GM21423 (cell line): ENCODE data around the gene TDP1.

Experiments used
- ATAC-seq: cut with Tn5 transposase; IDR thresholded peaks from one replicate; pipeline ENCODE4 v1.9.1; 2021; ENCODE audit warnings: mild to moderate bottlenecking, moderate library complexity; ENCODE audit not compliant: unreplicated experiment

TDP1 gene

GRCh38 chr14:89936654-89937185 lies 19.0 kb upstream of the TDP1 start:
- no peak for ATAC-seq

- ATAC-seq = no peak
These were observed 13.8 kb upstream of the TDP1 start for GRCh38 chr14:89941830-89942377.

GRCh38 chr14:89947344-89947743 lies 8.4 kb upstream of the TDP1 start:
- no peak for ATAC-seq

- ATAC-seq = no peak
These were observed 3.2 kb upstream of the TDP1 start for GRCh38 chr14:89952576-89952975.

GRCh38 chr14:89953602-89954001 lies 2.1 kb upstream of the TDP1 start:
- no peak for ATAC-seq

GRCh38 chr14:89954070-89955021 lies 1.4 kb upstream of the TDP1 start, which contains the start of gene EFCAB11:
Gene EFCAB11 (minus strand): TSS chr14:89954730. CDS start chr14:89954660, 70 bp downstream.
- peak; percentile 79 for ATAC-seq

GRCh38 chr14:89955022-89955744 lies 544 bp upstream of the TDP1 start:
- ATAC-seq = peak; percentile 10

- no peak for ATAC-seq
These were observed 908 bp downstream of the TDP1 start for GRCh38 chr14:89956661-89957009.

GRCh38 chr14:89957376-89957775 lies 1.6 kb downstream of the TDP1 start:
- ATAC-seq = no peak

GRCh38 chr14:89957791-89958190 lies 2.1 kb downstream of the TDP1 start:
- no peak for ATAC-seq

- ATAC-seq = no peak
These were observed 3.2 kb downstream of the TDP1 start for GRCh38 chr14:89958966-89959365.

- ATAC-seq = no peak
These were observed 4.2 kb downstream of the TDP1 start for GRCh38 chr14:89959853-89960445.

- no peak for ATAC-seq
These were observed 5.2 kb downstream of the TDP1 start for GRCh38 chr14:89960914-89961313.

- ATAC-seq = no peak
These were observed 7.7 kb downstream of the TDP1 start for GRCh38 chr14:89963288-89963978.

- no peak for ATAC-seq
These were observed 10.1 kb downstream of the TDP1 start for GRCh38 chr14:89965839-89966238.

- ATAC-seq = no peak
These were observed 17.6 kb downstream of the TDP1 start for GRCh38 chr14:89973234-89973823.

GRCh38 chr14:89977668-89978067 lies 21.9 kb downstream of the TDP1 start:
- no peak for ATAC-seq

GRCh38 chr14:89978656-89979055 lies 22.9 kb downstream of the TDP1 start:
- ATAC-seq = no peak

- ATAC-seq = no peak
These were observed 27.6 kb downstream of the TDP1 start for GRCh38 chr14:89983375-89983774.
